ENCODE results near the gene TAS1R3. TPM values are rescaled to one million over a fixed set of nuclear protein-coding genes. Genes with fewer than 3 reads are reported as not detected.

The TAS1R3 gene
- total and polyA plus RNA-seq, 10 of the 15 experiments (the other 5 are each of a cell fraction or from before 2014, with no cell fraction given): 0.04 to 0.51 (median 0.08) TPM; not detected in 3

- TF ChIP-seq REST (IDR thresholded peaks at IDR 0.05; ENCODE audit: low read depth, low read length) (no peak), MYB (IDR thresholded peaks at IDR 0.05; ENCODE audit: borderline replicate concordance, low read depth, low read length) (no peak), HDAC2 (IDR thresholded peaks at IDR 0.05) (no peak), RELA (IDR thresholded peaks at IDR 0.05; ENCODE audit: borderline replicate concordance, partially characterized antibody) (no peak), EP300 (IDR thresholded peaks at IDR 0.05; ENCODE audit: borderline replicate concordance in 1 of 2, control insufficient read depth in 1 of 2, low read depth in 2 of 2, low read length in 2 of 2) (no peak), KLF5 (IDR thresholded peaks at IDR 0.05; ENCODE audit: partially characterized antibody) (no peak), SRF (IDR thresholded peaks at IDR 0.05; ENCODE audit: low read depth in 2 of 2, low read length in 2 of 2) (no peak), NFYB (IDR thresholded peaks at IDR 0.05; ENCODE audit: insufficient read depth, low read depth, low read length) (no peak)
These were observed 26.9 kb downstream of the TAS1R3 start (continued) for GRCh38 chr1:1357871-1358432.

Measured in GM12878 (cell line).